Astrocyte (in vitro differentiated cells and primary cell): ENCODE data around the gene MECP2. TPM values are rescaled to one million over a fixed set of nuclear protein-coding genes. Genes with fewer than 3 reads are reported as not detected.

Source experiments
- DNase-seq: peaks from one replicate; pipeline ENCODE4 v3.0.0-alpha.2; 2010; ENCODE audit warnings: low read depth
- FAIRE-seq: peaks from 2 replicates; lab custom pipeline; 2011; peaks lifted over from hg19 to GRCh38; lab: Jason Lieb, UNC
- H2AFZ ChIP-seq: 2 replicates; pipeline ENCODE4 v1.6.0; 2012; ENCODE audit warnings: low read depth, low read length, inconsistent platforms
- H3K27ac ChIP-seq: 2 replicates; pipeline ENCODE4 v1.5.1; 2011; ENCODE audit warnings: low read depth, low read length, inconsistent platforms
- H3K27me3 ChIP-seq: 2 replicates; pipeline ENCODE4 v1.6.0; 2011; ENCODE audit warnings: low read length, inconsistent platforms; ENCODE audit not compliant: insufficient read depth
- H3K36me3 ChIP-seq: 2 replicates; pipeline ENCODE4 v1.5.1; 2011; ENCODE audit warnings: low read length, inconsistent platforms; ENCODE audit not compliant: insufficient read depth
- H3K4me1 ChIP-seq: 2 replicates; pipeline ENCODE4 v1.5.1; 2011; ENCODE audit warnings: low read length, inconsistent platforms; ENCODE audit not compliant: insufficient read depth
- H3K4me2 ChIP-seq: 2 replicates; pipeline ENCODE4 v1.6.0; 2012; ENCODE audit warnings: low read length, inconsistent platforms
- H3K4me3 ChIP-seq: 2 replicates; pipeline ENCODE4 v1.5.1; 2011; ENCODE audit warnings: low read depth, mild to moderate bottlenecking, low read length, inconsistent platforms; ENCODE audit not compliant: insufficient read depth
- H3K79me2 ChIP-seq: 2 replicates; pipeline ENCODE4 v1.6.0; 2012; ENCODE audit warnings: mild to moderate bottlenecking, low read length, inconsistent platforms; ENCODE audit not compliant: insufficient read depth
- H3K9ac ChIP-seq: 2 replicates; pipeline ENCODE4 v1.6.0; 2012; ENCODE audit warnings: mild to moderate bottlenecking, low read length, inconsistent platforms
- H3K9me3 ChIP-seq: 2 replicates; pipeline ENCODE4 v1.5.1; 2012; ENCODE audit warnings: low read depth, mild to moderate bottlenecking, low read length, inconsistent platforms; ENCODE audit not compliant: insufficient read depth
- H4K20me1 ChIP-seq: 2 replicates; pipeline ENCODE4 v1.6.0; 2012; ENCODE audit warnings: low read length, inconsistent platforms; ENCODE audit not compliant: insufficient read depth
- H3K27ac Mint-ChIP-seq: one replicate; pipeline ENCODE4 v1.8.0; 2021; ENCODE audit warnings: mild to moderate bottlenecking, mixed read lengths; ENCODE audit not compliant: unreplicated experiment
- H3K27me3 Mint-ChIP-seq: one replicate; pipeline ENCODE4 v1.8.0; 2021; ENCODE audit warnings: low read depth, mixed read lengths; ENCODE audit not compliant: unreplicated experiment
- H3K36me3 Mint-ChIP-seq: one replicate; pipeline ENCODE4 v1.8.0; 2021; ENCODE audit warnings: low read depth, mixed read lengths; ENCODE audit not compliant: unreplicated experiment
- H3K4me1 Mint-ChIP-seq: one replicate; pipeline ENCODE4 v1.8.0; 2021; ENCODE audit warnings: low read depth, mixed read lengths; ENCODE audit not compliant: unreplicated experiment
- H3K4me3 Mint-ChIP-seq: one replicate; pipeline ENCODE4 v1.8.0; 2021; ENCODE audit warnings: mild to moderate bottlenecking, moderate library complexity, mixed read lengths; ENCODE audit not compliant: unreplicated experiment
- H3K9me3 Mint-ChIP-seq: one replicate; pipeline ENCODE4 v1.8.0; 2021; ENCODE audit warnings: mild to moderate bottlenecking, mixed read lengths; ENCODE audit not compliant: unreplicated experiment
- EZH2 ChIP-seq: IDR thresholded peaks from 2 replicates; pipeline ENCODE4 v1.6.1; 2012; ENCODE audit warnings: mild to moderate bottlenecking, low read length, inconsistent platforms; ENCODE audit not compliant: insufficient read depth
- total RNA-seq: library from RNA; stranded (reverse); gene quantifications from 2 replicates; pipeline ENCODE4 v1.2.1, GENCODE V29; 2021
- TF ChIP-seq, protein P1 (sequence below): IDR thresholded peaks from 2 replicates; pipeline ENCODE4 v1.5.1; 2011; ENCODE audit warnings: low read depth, mild to moderate bottlenecking, inconsistent platforms, low read length, moderate library complexity; ENCODE audit not compliant: insufficient read depth

MECP2 gene
- total RNA-seq, 1 donor from 2014 or later = 36.2 TPM

DNA sequence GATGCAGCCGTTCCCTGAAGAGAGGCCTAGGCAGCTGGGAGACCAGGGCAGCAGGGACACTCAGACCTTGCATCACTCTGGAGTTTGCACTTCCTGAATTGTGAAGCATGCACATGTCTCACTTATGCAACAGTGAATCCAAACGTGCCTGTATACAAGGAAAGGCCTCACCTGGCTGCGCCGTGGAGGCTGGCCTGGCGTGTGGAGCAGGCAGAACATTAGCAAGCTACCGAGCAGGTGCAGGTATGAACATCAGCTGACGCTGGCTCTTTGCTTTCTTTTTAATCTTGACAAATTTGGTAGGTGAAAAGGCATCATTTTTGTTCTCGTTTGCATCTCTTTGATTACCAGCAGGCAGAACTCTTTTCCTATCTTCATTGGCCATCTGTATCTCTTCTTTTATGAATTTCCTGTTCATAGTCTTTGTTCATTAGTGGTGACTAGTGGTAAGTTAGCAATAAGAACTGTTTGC is 40.7 kb downstream of the MECP2 start:
- Histone ChIP-seq H3K4me1 (peaks cover 8% of the 10 kb centered on the region), H3K9me3 (no peaks in the 10 kb centered on the region), H2AFZ (no peak overlapping the region), H3K27ac (no peak overlapping the region), H3K36me3 (no peaks in the 10 kb centered on the region), H3K4me2 (no peak overlapping the region), H3K9ac (no peak overlapping the region), H4K20me1 (peaks cover 73% of the 10 kb centered on the region), H3K27me3 (no peaks in the 10 kb centered on the region), H3K4me3 (no peak overlapping the region), H3K79me2 (peaks cover 70% of the 10 kb centered on the region)
- FAIRE-seq (peak; percentile 94), DNase-seq (no peak)
- Mint-ChIP-seq H3K27me3 (no peaks in the 10 kb centered on the region), H3K36me3 (peaks cover 4% of the 10 kb centered on the region), H3K9me3 (no peaks in the 10 kb centered on the region), H3K4me1 (peaks cover 5% of the 10 kb centered on the region), H3K4me3 (no peak overlapping the region), H3K27ac (no peak overlapping the region)
- TF ChIP-seq EZH2 = no peak
- TF ChIP-seq, protein P1, sequence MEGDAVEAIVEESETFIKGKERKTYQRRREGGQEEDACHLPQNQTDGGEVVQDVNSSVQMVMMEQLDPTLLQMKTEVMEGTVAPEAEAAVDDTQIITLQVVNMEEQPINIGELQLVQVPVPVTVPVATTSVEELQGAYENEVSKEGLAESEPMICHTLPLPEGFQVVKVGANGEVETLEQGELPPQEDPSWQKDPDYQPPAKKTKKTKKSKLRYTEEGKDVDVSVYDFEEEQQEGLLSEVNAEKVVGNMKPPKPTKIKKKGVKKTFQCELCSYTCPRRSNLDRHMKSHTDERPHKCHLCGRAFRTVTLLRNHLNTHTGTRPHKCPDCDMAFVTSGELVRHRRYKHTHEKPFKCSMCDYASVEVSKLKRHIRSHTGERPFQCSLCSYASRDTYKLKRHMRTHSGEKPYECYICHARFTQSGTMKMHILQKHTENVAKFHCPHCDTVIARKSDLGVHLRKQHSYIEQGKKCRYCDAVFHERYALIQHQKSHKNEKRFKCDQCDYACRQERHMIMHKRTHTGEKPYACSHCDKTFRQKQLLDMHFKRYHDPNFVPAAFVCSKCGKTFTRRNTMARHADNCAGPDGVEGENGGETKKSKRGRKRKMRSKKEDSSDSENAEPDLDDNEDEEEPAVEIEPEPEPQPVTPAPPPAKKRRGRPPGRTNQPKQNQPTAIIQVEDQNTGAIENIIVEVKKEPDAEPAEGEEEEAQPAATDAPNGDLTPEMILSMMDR = no peak

DNA sequence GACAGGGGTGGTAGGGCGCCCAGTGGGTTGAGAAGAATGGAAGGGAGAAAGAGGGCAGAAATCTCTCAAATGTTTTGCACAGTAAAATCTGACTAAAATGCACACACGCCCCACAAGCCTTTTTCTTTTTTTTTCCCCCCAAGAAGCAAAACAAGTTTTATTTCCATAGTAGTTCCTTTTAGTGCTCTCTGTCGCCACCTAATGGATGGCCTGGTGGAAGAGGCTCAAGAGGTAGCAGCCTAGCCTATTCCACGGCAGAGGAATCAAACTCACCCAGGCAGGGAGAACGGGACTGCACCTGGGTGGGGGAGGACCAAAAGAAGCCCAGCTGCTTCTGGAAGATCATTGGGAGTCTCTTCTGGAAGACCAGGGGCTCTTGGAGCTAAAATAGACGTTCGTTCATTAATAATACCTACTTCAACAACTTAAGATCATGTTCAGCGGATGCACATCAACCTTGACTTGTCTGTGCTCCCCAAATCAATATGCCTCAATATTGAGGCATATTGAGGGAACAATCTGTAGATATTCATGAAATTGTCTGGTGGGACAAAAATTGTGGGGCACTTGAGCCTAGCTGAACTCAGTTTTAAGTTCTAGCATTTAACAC is 46.2 kb downstream of the MECP2 start:
- FAIRE-seq (peak; percentile 47), DNase-seq (no peak)
- Histone ChIP-seq H3K36me3 (no peaks in the 10 kb centered on the region), H2AFZ (no peak overlapping the region), H3K79me2 (peaks cover 49% of the 10 kb centered on the region), H3K9me3 (no peaks in the 10 kb centered on the region), H3K27ac (no peak overlapping the region), H3K4me1 (peaks cover 13% of the 10 kb centered on the region), H3K27me3 (no peaks in the 10 kb centered on the region), H3K9ac (peak overlapping the region; percentile 18), H3K4me2 (no peak overlapping the region), H4K20me1 (peaks cover 51% of the 10 kb centered on the region), H3K4me3 (no peak overlapping the region)
- TF ChIP-seq EZH2 = no peak
- TF ChIP-seq, protein P1 = peak; percentile 50
- no peak overlapping the region for H3K27ac Mint-ChIP-seq
- peaks cover 6% of the 10 kb centered on the region for H3K36me3 Mint-ChIP-seq
- peaks cover 18% of the 10 kb centered on the region for H3K4me1 Mint-ChIP-seq
- H3K4me3 Mint-ChIP-seq = no peak overlapping the region
- H3K9me3 Mint-ChIP-seq = no peaks in the 10 kb centered on the region
- no peaks in the 10 kb centered on the region for H3K27me3 Mint-ChIP-seq

DNA sequence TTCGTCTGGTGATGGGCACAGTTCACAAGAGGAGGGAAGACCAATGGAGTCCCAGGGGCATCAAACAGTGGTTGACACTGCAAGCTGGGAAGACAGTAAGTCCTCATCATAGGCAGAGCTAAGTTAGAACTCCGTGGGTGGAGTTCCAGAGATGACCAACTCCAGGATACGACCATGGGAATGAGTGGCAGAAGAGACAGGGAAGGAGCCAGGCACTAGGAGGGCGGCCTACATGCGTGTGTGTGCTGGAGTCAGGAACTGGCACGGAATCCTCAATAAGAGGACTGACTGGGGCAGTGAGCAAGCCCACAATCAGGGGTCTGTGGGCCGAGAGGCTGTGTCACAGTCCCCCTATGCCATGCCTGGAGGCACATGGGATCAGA is 47.4 kb downstream of the MECP2 start:
- Histone ChIP-seq H3K9ac (no peak overlapping the region), H3K4me3 (no peak overlapping the region), H3K4me1 (peaks cover 20% of the 10 kb centered on the region), H3K79me2 (peaks cover 45% of the 10 kb centered on the region), H3K27ac (no peak overlapping the region), H3K27me3 (no peaks in the 10 kb centered on the region), H2AFZ (no peak overlapping the region), H4K20me1 (peaks cover 47% of the 10 kb centered on the region), H3K9me3 (no peaks in the 10 kb centered on the region), H3K4me2 (no peak overlapping the region), H3K36me3 (no peaks in the 10 kb centered on the region)
- H3K27ac Mint-ChIP-seq = no peak overlapping the region
- peaks cover 6% of the 10 kb centered on the region for H3K36me3 Mint-ChIP-seq
- TF ChIP-seq, protein P1 = no peak
- TF ChIP-seq EZH2 = no peak
- H3K27me3 Mint-ChIP-seq = no peaks in the 10 kb centered on the region
- H3K4me1 Mint-ChIP-seq = peaks cover 20% of the 10 kb centered on the region
- FAIRE-seq (no peak), DNase-seq (no peak)
- H3K4me3 Mint-ChIP-seq = no peak overlapping the region
- H3K9me3 Mint-ChIP-seq = no peaks in the 10 kb centered on the region
